GM23248 (cell line): Measurements from ENCODE around the gene NAXD. TPM values are rescaled to one million over a fixed set of nuclear protein-coding genes. Genes with fewer than 3 reads are reported as not detected.

ENCODE experiments used
- DNase-seq: peaks from one replicate; pipeline ENCODE4 v3.0.0-alpha.2; 2015
- H2AFZ ChIP-seq: fragments of 200-600 bp; sonication (generic); 2 replicates; pipeline ENCODE4 v1.6.1; 2016; ENCODE audit warnings: antibody characterized with exemption
- H3F3A ChIP-seq: fragments of 200-600 bp; sonication (generic); 2 replicates; pipeline ENCODE4 v1.6.1; 2016; ENCODE audit warnings: mild to moderate bottlenecking, antibody characterized with exemption, mixed run types; ENCODE audit not compliant: insufficient read depth
- H3K27ac ChIP-seq: fragments of 200-600 bp; sonication (generic); 2 replicates; pipeline ENCODE4 v1.5.1; 2016; ENCODE audit warnings: mild to moderate bottlenecking
- H3K27me3 ChIP-seq: fragments of 200-600 bp; sonication (generic); replicated peaks from 2 replicates; pipeline ENCODE4 v1.6.1; 2016; ENCODE audit warnings: mild to moderate bottlenecking; ENCODE audit not compliant: insufficient read depth
- H3K36me3 ChIP-seq: fragments of 200-600 bp; sonication (generic); 2 replicates; pipeline ENCODE4 v1.6.1; 2016; ENCODE audit warnings: low read depth, mild to moderate bottlenecking
- H3K4me1 ChIP-seq: fragments of 200-600 bp; sonication (generic); 2 replicates; pipeline ENCODE4 v1.6.1; 2016; ENCODE audit warnings: mild to moderate bottlenecking; ENCODE audit not compliant: insufficient read depth
- H3K4me2 ChIP-seq: fragments of 200-600 bp; sonication (generic); one replicate; pipeline ENCODE4 v1.6.1; 2016; ENCODE audit warnings: mild to moderate bottlenecking; ENCODE audit not compliant: unreplicated experiment
- H3K4me3 ChIP-seq: fragments of 200-600 bp; sonication (generic); 2 replicates; pipeline ENCODE4 v1.5.1; 2016; ENCODE audit warnings: mild to moderate bottlenecking
- H3K79me2 ChIP-seq: fragments of 200-600 bp; sonication (generic); 2 replicates; pipeline ENCODE4 v1.6.1; 2016; ENCODE audit warnings: mild to moderate bottlenecking; ENCODE audit not compliant: insufficient read depth
- H3K9ac ChIP-seq: fragments of 200-600 bp; sonication (generic); 2 replicates; pipeline ENCODE4 v1.6.1; 2016; ENCODE audit warnings: mild to moderate bottlenecking
- H3K9me2 ChIP-seq: fragments of 200-600 bp; sonication (generic); 2 replicates; pipeline ENCODE4 v1.6.1; 2016; ENCODE audit warnings: mixed run types, mild to moderate bottlenecking, moderate library complexity; ENCODE audit not compliant: insufficient read depth
- H3K9me3 ChIP-seq: fragments of 200-600 bp; sonication (generic); one replicate; pipeline ENCODE4 v1.6.1; 2017; ENCODE audit warnings: low read depth
- H4K20me1 ChIP-seq: fragments of 200-600 bp; sonication (generic); 2 replicates; pipeline ENCODE4 v1.6.0; 2016; ENCODE audit not compliant: insufficient read depth
- EZH2 ChIP-seq: fragments of 200-600 bp; sonication (generic); IDR thresholded peaks from 2 replicates; pipeline ENCODE4 v1.6.1; 2018; ENCODE audit warnings: antibody characterized with exemption, mild to moderate bottlenecking; ENCODE audit not compliant: insufficient read depth, poor library complexity, severe bottlenecking
- EZH2phosphoT487 ChIP-seq: fragments of 200-600 bp; sonication (generic); IDR thresholded peaks from 2 replicates; pipeline ENCODE4 v1.6.1; 2018; ENCODE audit warnings: antibody characterized with exemption, moderate library complexity, mild to moderate bottlenecking, low read depth; ENCODE audit not compliant: insufficient read depth
- WGBS, 2 experiments: methylation state at CpG; one replicate each; pipeline ENCODE4 v1.1.6; 2015 to 2017; ENCODE audit warnings: low lambda C conversion rate in 2 of 2, low coverage in 1 of 2; ENCODE audit errors: missing lambda C conversion rate in 2 of 2; 5-methylcytosine and 5-hydroxymethylcytosine counted together
- in situ Hi-C: fragments of 300-500 bp; cut with MboI; formaldehyde crosslinking; loops from 2 replicates; pipeline ENCODE4 v1.15.0; 2020
- polyA plus RNA-seq: library from polyadenylated mRNA; unstranded; fragments of >200 nt; fragmentation: Nextera tagmentation; extraction: Ambion mirVana; gene quantifications from 2 replicates; pipeline ENCODE4 v1.2.1, GENCODE V29; 2016
- total RNA-seq: library from RNA; depleted of rRNA; stranded (reverse); fragments of >200 nt; shearing (Covaris generic); gene quantifications from 2 replicates; pipeline ENCODE4 v1.2.3, GENCODE V29; 2014; rRNA removed

Gene NAXD
- total and polyA plus RNA-seq, 2 experiments from 2014 or later = 23.5 to 26.9 TPM

DNA sequence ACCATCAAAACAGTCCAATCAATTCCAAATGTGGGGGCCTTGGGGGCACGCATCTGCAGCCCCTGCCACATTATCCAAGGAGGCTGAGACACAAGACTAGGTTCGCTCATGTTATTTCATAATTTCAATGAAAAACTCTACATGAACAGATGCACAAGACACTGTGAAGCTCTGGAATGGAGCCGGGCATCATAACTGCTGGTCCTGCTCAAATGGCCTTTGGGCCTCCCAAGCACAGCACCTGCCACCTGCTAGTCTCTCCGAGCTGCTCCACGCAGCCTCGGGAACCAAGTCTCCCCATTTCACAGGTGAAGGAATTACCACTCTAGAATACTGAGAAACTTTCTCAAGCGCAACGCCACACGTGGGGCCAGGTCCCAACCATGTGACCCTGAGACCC lies 73.7 kb downstream of the NAXD start:
- Histone ChIP-seq H3K79me2 (peaks cover 17% of the 10 kb centered on the region), H3K9ac (no peak overlapping the region), H3K4me2 (no peak overlapping the region), H3K27me3 (no peaks in the 10 kb centered on the region), H4K20me1 (no peaks in the 10 kb centered on the region), H3K4me1 (no peaks in the 10 kb centered on the region), H2AFZ (no peak overlapping the region), H3K27ac (no peak overlapping the region), H3K9me3 (no peaks in the 10 kb centered on the region), H3F3A (no peaks in the 10 kb centered on the region), H3K36me3 (peaks cover 14% of the 10 kb centered on the region), H3K9me2 (no peaks in the 10 kb centered on the region), H3K4me3 (no peak overlapping the region)
- in situ Hi-C loops = no loop called here
- TF ChIP-seq EZH2 (no peak), EZH2phosphoT487 (no peak)
- no peak for DNase-seq
- WGBS, 2 experiments = 84 to 85% methylated on average over 9 of the region's 9 CpGs

Other genes with a start within 250 kb of the NAXD start
- gene RAB20, start 53.8 kb upstream of the NAXD start, total RNA-seq = 3.3 and 6.4 TPM in 2 replicates
- 2.7 TPM in 2 replicates for gene RAB20, start 53.8 kb upstream of the NAXD start, polyA plus RNA-seq
- 74.1 and 75.7 TPM in 2 replicates for gene CARS2, start 90.6 kb downstream of the NAXD start, total RNA-seq
- 88.6 and 96.7 TPM in 2 replicates for gene CARS2, start 90.6 kb downstream of the NAXD start, polyA plus RNA-seq
- gene ING1, start 98.2 kb downstream of the NAXD start, total RNA-seq = 7.2 and 8.2 TPM in 2 replicates
- gene ING1, start 98.2 kb downstream of the NAXD start, polyA plus RNA-seq = 6.5 and 7.2 TPM in 2 replicates